Adrenal gland (tissue), 5 donors: ENCODE data around the gene ZNG1F.
"Not testable (repeated sequence)": the region's sequence is repeated elsewhere in the genome, so short reads cannot be mapped to it uniquely, and the experiment has no call there.

ENCODE experiments used
- CTCF ChIP-seq, 6 experiments: fragments of 450-650 bp in 4 of 6; fragments of 200-600 bp in 2 of 6; sonication (generic) in 1 of 6; IDR thresholded peaks; 1 replicate in 5 of 6; 2 replicates in 1 of 6; pipeline versions ENCODE4 v1.5.1 to v1.8.0; 2016 to 2021; ENCODE audit warnings: antibody characterized with exemption in 6 of 6, mild to moderate bottlenecking in 2 of 6, moderate library complexity in 1 of 6
- POLR2A ChIP-seq, 2 donors: fragments of 450-650 bp; IDR thresholded peaks; one replicate each; pipeline ENCODE4 v1.6.1; 2017; ENCODE audit warnings: antibody characterized with exemption in 2 of 2, mild to moderate bottlenecking in 2 of 2, moderate library complexity in 1 of 2
- donor health status: DM: no; HTN: no; CAD: no.

DNA sequence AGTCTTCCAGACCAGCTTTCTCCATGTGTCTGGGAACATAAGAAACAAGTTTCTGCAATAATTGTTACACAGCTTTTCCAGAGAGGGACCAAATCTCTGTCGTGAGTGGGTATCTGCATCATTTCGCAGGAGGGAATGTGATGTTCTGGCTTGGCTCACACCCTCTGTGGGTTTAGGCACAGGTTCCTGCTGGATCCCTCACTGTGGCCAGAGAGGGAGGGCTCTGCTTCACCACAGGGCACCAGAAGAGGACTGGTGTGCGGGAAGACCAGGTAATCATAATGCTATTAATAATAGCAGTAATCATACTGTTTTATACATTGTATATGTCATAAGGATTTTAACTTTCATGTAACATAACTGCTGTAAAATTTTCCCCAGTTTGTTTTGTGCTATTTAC lies 41.3 kb upstream of the ZNG1F start:
- TF ChIP-seq POLR2A, CTCF (IDR thresholded peaks at IDR 0.05): not testable (repeated sequence)
